ENCODE data around the gene ACTN1.

Gene ACTN1

GRCh38 chr14:68968721-68969120 lies 10.4 kb downstream of the ACTN1 start:
- H3K4me3 ChIP-seq (ENCODE audit: low read depth, low read length): no peak overlapping the region
- no peak for TF ChIP-seq CTCF (IDR thresholded peaks at IDR 0.05; ENCODE audit: low read depth, low read length)

- TF ChIP-seq CTCF (IDR thresholded peaks at IDR 0.05; ENCODE audit: low read depth, low read length): no peak
- H3K4me3 ChIP-seq (ENCODE audit: low read depth, low read length): no peak overlapping the region
Observed at GRCh38 chr14:68968051-68968450, 11.1 kb downstream of the ACTN1 start.

GRCh38 chr14:68967459-68967940 lies 11.6 kb downstream of the ACTN1 start:
- no peak overlapping the region for H3K4me3 ChIP-seq (ENCODE audit: low read depth, low read length)
- no peak for TF ChIP-seq CTCF (IDR thresholded peaks at IDR 0.05; ENCODE audit: low read depth, low read length)

DNA sequence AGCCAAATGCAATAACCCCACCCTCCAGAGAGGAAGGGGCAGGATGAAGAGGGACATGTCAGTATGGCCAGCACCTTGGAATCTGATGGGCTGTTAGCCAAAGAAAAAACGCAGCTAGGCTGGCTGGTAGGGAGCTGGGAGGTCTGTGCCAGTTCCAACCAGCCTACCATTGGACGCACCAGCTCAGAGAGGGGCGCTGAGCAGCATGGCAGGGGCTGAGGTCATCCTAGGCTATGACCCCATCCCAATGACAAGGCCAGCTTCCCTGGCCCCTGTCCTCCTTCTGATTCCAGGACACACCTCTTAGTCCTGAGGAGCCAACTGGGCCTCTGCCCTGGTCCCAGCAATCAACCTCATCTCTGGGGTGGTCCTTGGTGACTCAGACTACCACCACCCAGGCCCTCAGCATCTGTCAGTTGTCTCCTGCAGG lies 12.2 kb downstream of the ACTN1 start:
- H3K4me3 ChIP-seq (ENCODE audit: low read depth, low read length): no peak overlapping the region
- TF ChIP-seq CTCF (IDR thresholded peaks at IDR 0.05; ENCODE audit: low read depth, low read length): no peak

- no peak for TF ChIP-seq CTCF (IDR thresholded peaks at IDR 0.05; ENCODE audit: low read depth, low read length)
Observed at GRCh38 chr14:68965261-68965761, 13.8 kb downstream of the ACTN1 start.

GRCh38 chr14:68964300-68965093 lies 14.6 kb downstream of the ACTN1 start:
- H3K4me3 ChIP-seq (ENCODE audit: low read depth, low read length): no peak overlapping the region
- TF ChIP-seq CTCF (IDR thresholded peaks at IDR 0.05; ENCODE audit: low read depth, low read length): no peak

More at GRCh38 chr14:68965261-68965761, 13.8 kb downstream of the ACTN1 start:
- no peak overlapping the region for H3K4me3 ChIP-seq (ENCODE audit: low read depth, low read length)

- TF ChIP-seq CTCF (IDR thresholded peaks at IDR 0.05; ENCODE audit: low read depth, low read length): no peak
- H3K4me3 ChIP-seq (ENCODE audit: low read depth, low read length): no peak overlapping the region
Observed at GRCh38 chr14:68962681-68963080, 16.4 kb downstream of the ACTN1 start.

All from WI38 (cell line).